Colonic mucosa (tissue), 4 donors: ENCODE results near the gene GTPBP3. TPM values are rescaled to one million over a fixed set of nuclear protein-coding genes. Genes with fewer than 3 reads are reported as not detected.

Experiments
- DNase-seq: peaks from one replicate; pipeline ENCODE4 v3.0.0-alpha.2; 2020
- H3K27ac ChIP-seq: fragments of 200-600 bp; one replicate; pipeline ENCODE4 v1.8.0; 2021
- H3K27me3 ChIP-seq: fragments of 200-600 bp; one replicate; pipeline ENCODE4 v1.8.0; 2021
- H3K36me3 ChIP-seq: fragments of 200-600 bp; one replicate; pipeline ENCODE4 v1.8.0; 2021
- H3K4me1 ChIP-seq: fragments of 200-600 bp; one replicate; pipeline ENCODE4 v1.8.0; 2021; ENCODE audit warnings: mild to moderate bottlenecking
- H3K4me3 ChIP-seq: fragments of 200-600 bp; one replicate; pipeline ENCODE4 v1.8.0; 2021
- H3K9ac ChIP-seq, 2 donors: one replicate each; pipeline ENCODE4 v1.7.0; 2013; ENCODE audit warnings: control low read depth in 2 of 2, low read depth in 2 of 2, low read length in 2 of 2
- H3K9me3 ChIP-seq: fragments of 200-600 bp; one replicate; pipeline ENCODE4 v1.8.0; 2021
- CTCF ChIP-seq: fragments of 200-600 bp; IDR thresholded peaks from one replicate; pipeline ENCODE4 v1.8.0; 2022; ENCODE audit warnings: antibody characterized with exemption, mild to moderate bottlenecking
- intact Hi-C: fragments of 100-400 bp; cut with DNase I; formaldehyde crosslinking; loops from one replicate; pipeline ENCODE4 v1.14.1; 2022
- total RNA-seq, 2 donors: library from RNA; stranded (reverse); fragmentation: NEBNext Ultra II Directional in 1 of 2; extraction: Animal tissue kit (Norgen Biotek cat#: 25700) in 1 of 2; gene quantifications; one replicate each; pipeline ENCODE4 v1.2.1, GENCODE V29; 2021
- donor health status: healthy.
- donor health status: DM: no; HTN: no; CAD: no.
- donor health status: DM: no; HTN: no; CAD: no.

GTPBP3 gene
- total RNA-seq, 2 donors from 2014 or later, result 15.4 to 26.9 TPM

GRCh38 chr19:17339088-17339741 is 1.9 kb downstream of the GTPBP3 start:
- no peak overlapping the region for H3K9ac ChIP-seq
- peaks cover 11% of the 10 kb centered on the region for H3K4me1 ChIP-seq
- DNase-seq, result peak; percentile 65
- no peaks in the 10 kb centered on the region for H3K27me3 ChIP-seq
- H3K36me3 ChIP-seq, result no peaks in the 10 kb centered on the region
- no peak overlapping the region for H3K27ac ChIP-seq
- intact Hi-C loops, result no loop called here
- TF ChIP-seq CTCF, result no peak
- H3K9me3 ChIP-seq, result no peaks in the 10 kb centered on the region
- H3K4me3 ChIP-seq, result no peak overlapping the region

GRCh38 chr19:17340302-17340870 is 3.0 kb downstream of the GTPBP3 start:
- H3K27me3 ChIP-seq, result no peaks in the 10 kb centered on the region
- peaks cover 6% of the 10 kb centered on the region for H3K4me1 ChIP-seq
- no peak overlapping the region for H3K27ac ChIP-seq
- H3K9ac ChIP-seq, result peak overlapping the region in 1 of 2 donors; percentile 1
- no peaks in the 10 kb centered on the region for H3K9me3 ChIP-seq
- TF ChIP-seq CTCF, result no peak
- intact Hi-C loops, result no loop called here
- DNase-seq, result peak; percentile 84
- no peak overlapping the region for H3K4me3 ChIP-seq
- no peaks in the 10 kb centered on the region for H3K36me3 ChIP-seq

- peaks cover 6% of the 10 kb centered on the region for H3K4me1 ChIP-seq
- intact Hi-C loops, result no loop called here
- no peaks in the 10 kb centered on the region for H3K27me3 ChIP-seq
- no peak overlapping the region for H3K9ac ChIP-seq
- H3K9me3 ChIP-seq, result no peaks in the 10 kb centered on the region
- H3K27ac ChIP-seq, result no peak overlapping the region
- H3K4me3 ChIP-seq, result no peak overlapping the region
- no peak for DNase-seq
- TF ChIP-seq CTCF, result no peak
- no peaks in the 10 kb centered on the region for H3K36me3 ChIP-seq
Measured at GRCh38 chr19:17340871-17341357, 3.6 kb downstream of the GTPBP3 start.

GRCh38 chr19:17341386-17341785 is 4.0 kb downstream of the GTPBP3 start:
- no peaks in the 10 kb centered on the region for H3K36me3 ChIP-seq
- H3K9me3 ChIP-seq, result no peaks in the 10 kb centered on the region
- no peaks in the 10 kb centered on the region for H3K27me3 ChIP-seq
- TF ChIP-seq CTCF, result no peak
- H3K27ac ChIP-seq, result no peak overlapping the region
- DNase-seq, result no peak
- no peak overlapping the region for H3K4me3 ChIP-seq
- intact Hi-C loops, result no loop called here
- H3K4me1 ChIP-seq, result peaks cover 6% of the 10 kb centered on the region
- H3K9ac ChIP-seq, result no peak overlapping the region

- H3K27me3 ChIP-seq, result no peaks in the 10 kb centered on the region
- no peak overlapping the region for H3K9ac ChIP-seq
- TF ChIP-seq CTCF, result no peak
- no peak for DNase-seq
- intact Hi-C loops, result no loop called here
- no peaks in the 10 kb centered on the region for H3K36me3 ChIP-seq
- H3K4me3 ChIP-seq, result no peak overlapping the region
- H3K27ac ChIP-seq, result no peak overlapping the region
- peaks cover 6% of the 10 kb centered on the region for H3K4me1 ChIP-seq
- no peaks in the 10 kb centered on the region for H3K9me3 ChIP-seq
Measured at GRCh38 chr19:17341845-17342244, 4.5 kb downstream of the GTPBP3 start.
